Natural killer cell (primary cell): Measurements from ENCODE around the gene CNTN2. TPM values are rescaled to one million over a fixed set of nuclear protein-coding genes. Genes with fewer than 3 reads are reported as not detected.

Experiments used
- ATAC-seq, 3 donors: fragments of 150-1000 bp in 2 of 3; fragments of 200-7000 bp in 1 of 3; cut with Tn5 transposase; 1 replicate in 1 of 3; 2 replicates in 2 of 3; pipeline ENCODE4 v1.10.0; 2021; ENCODE audit warnings: mild to moderate bottlenecking in 2 of 3, moderate library complexity in 2 of 3
- DNase-seq, 2 donors: peaks; one replicate each; pipeline versions ENCODE4 v3.0.0 to v3.0.0-alpha.2; 2013 to 2021; ENCODE audit warnings: mixed read lengths in 1 of 2
- H3K27ac ChIP-seq: one replicate; pipeline ENCODE4 v1.5.1; 2013; ENCODE audit warnings: mild to moderate bottlenecking, low read length
- H3K27me3 ChIP-seq: one replicate; pipeline ENCODE4 v1.6.1; 2013; ENCODE audit warnings: low read length; ENCODE audit not compliant: control insufficient read depth, insufficient read depth
- H3K36me3 ChIP-seq: one replicate; pipeline ENCODE4 v1.6.1; 2013; ENCODE audit warnings: low read length; ENCODE audit not compliant: control insufficient read depth, insufficient read depth
- H3K4me1 ChIP-seq: one replicate; pipeline ENCODE4 v1.6.1; 2013; ENCODE audit warnings: low read length; ENCODE audit not compliant: control insufficient read depth, insufficient read depth
- H3K4me3 ChIP-seq: one replicate; pipeline ENCODE4 v1.5.1; 2013; ENCODE audit warnings: low read length
- H3K9me3 ChIP-seq: one replicate; pipeline ENCODE4 v1.6.1; 2013; ENCODE audit warnings: low read length; ENCODE audit not compliant: control insufficient read depth, insufficient read depth
- H3K27ac Mint-ChIP-seq, 2 donors: one replicate each; pipeline ENCODE4 v1.8.0; 2022; ENCODE audit warnings: mild to moderate bottlenecking in 2 of 2, mixed read lengths in 2 of 2, moderate library complexity in 1 of 2
- H3K27me3 Mint-ChIP-seq, 2 donors: one replicate each; pipeline ENCODE4 v1.8.0; 2022; ENCODE audit warnings: low read depth in 2 of 2, mixed read lengths in 2 of 2
- H3K36me3 Mint-ChIP-seq: one replicate; pipeline ENCODE4 v1.8.0; 2022; ENCODE audit warnings: mixed read lengths
- H3K4me1 Mint-ChIP-seq, 2 donors: one replicate each; pipeline ENCODE4 v1.8.0; 2022; ENCODE audit warnings: mixed read lengths in 2 of 2
- H3K4me3 Mint-ChIP-seq: one replicate; pipeline ENCODE4 v1.8.0; 2022; ENCODE audit warnings: mild to moderate bottlenecking, moderate library complexity, mixed read lengths
- H3K9me3 Mint-ChIP-seq, 2 donors: one replicate each; pipeline ENCODE4 v1.8.0; 2022; ENCODE audit warnings: mixed read lengths in 2 of 2
- CTCF ChIP-seq: fragments of 200-600 bp; IDR thresholded peaks from one replicate; pipeline ENCODE4 v1.8.0; 2022; ENCODE audit warnings: antibody characterized with exemption
- WGBS: methylation state at CpG from one replicate; pipeline ENCODE4 v1.1.7; 2013; ENCODE audit warnings: missing lambda C conversion rate; ENCODE audit not compliant: insufficient coverage; 5-methylcytosine and 5-hydroxymethylcytosine counted together
- intact Hi-C: fragments of 100-400 bp; cut with micrococcal nuclease; formaldehyde crosslinking; loops from one replicate; pipeline ENCODE4 v1.14.2; 2022
- total RNA-seq, 4 donors: library from RNA; stranded (reverse); fragments of 120-200 nt in 1 of 4; gene quantifications; one replicate each; pipeline versions ENCODE4 v1.2.3 to v1.2.4, GENCODE V29; 2013 to 2022

Gene CNTN2
- total RNA-seq, 3 donors from 2014 or later (not counting 1 experiment from before 2014, with no cell fraction given) = not detected

GRCh38 chr1:205043866-205044265 is 854 bp downstream of the CNTN2 start:
- no peaks in the 10 kb centered on the region for H3K36me3 Mint-ChIP-seq
- no peak overlapping the region for H3K27ac Mint-ChIP-seq
- 29% methylated on average over 2 of the region's 4 CpGs for WGBS
- intact Hi-C loops = no loop called here
- Histone ChIP-seq H3K4me3 (no peak overlapping the region), H3K9me3 (no peaks in the 10 kb centered on the region), H3K36me3 (no peaks in the 10 kb centered on the region), H3K27ac (no peak overlapping the region), H3K27me3 (peaks cover 10% of the 10 kb centered on the region), H3K4me1 (no peaks in the 10 kb centered on the region)
- no peak for TF ChIP-seq CTCF
- no peaks in the 10 kb centered on the region for H3K4me1 Mint-ChIP-seq
- H3K27me3 Mint-ChIP-seq = peaks cover 22 to 37% of the 10 kb centered on the region in 2 donors
- ATAC-seq (no peak), DNase-seq (no peak)
- H3K4me3 Mint-ChIP-seq = no peak overlapping the region
- no peaks in the 10 kb centered on the region for H3K9me3 Mint-ChIP-seq

- Histone ChIP-seq H3K9me3 (no peaks in the 10 kb centered on the region), H3K4me3 (no peak overlapping the region), H3K27me3 (peaks cover 10% of the 10 kb centered on the region), H3K4me1 (no peaks in the 10 kb centered on the region), H3K27ac (no peak overlapping the region), H3K36me3 (no peaks in the 10 kb centered on the region)
- H3K36me3 Mint-ChIP-seq = no peaks in the 10 kb centered on the region
- no peak overlapping the region for H3K4me3 Mint-ChIP-seq
- no peak overlapping the region for H3K27ac Mint-ChIP-seq
- TF ChIP-seq CTCF = no peak
- DNase-seq = no peak
- intact Hi-C loops = no loop called here
- peaks cover 22 to 37% of the 10 kb centered on the region in 2 donors for H3K27me3 Mint-ChIP-seq
- no peaks in the 10 kb centered on the region for H3K4me1 Mint-ChIP-seq
- no peak for ATAC-seq
- H3K9me3 Mint-ChIP-seq = no peaks in the 10 kb centered on the region
- 37% methylated on average over 5 of the region's 5 CpGs for WGBS
Measured at GRCh38 chr1:205044741-205045140, 1.7 kb downstream of the CNTN2 start.

- H3K36me3 ChIP-seq = no peaks in the 10 kb centered on the region
- H3K27ac Mint-ChIP-seq = no peak overlapping the region
- peaks cover 22 to 37% of the 10 kb centered on the region in 2 donors for H3K27me3 Mint-ChIP-seq
Measured at GRCh38 chr1:205045146-205045545, 2.1 kb downstream of the CNTN2 start.

More at GRCh38 chr1:205045146-205045545, 2.1 kb downstream of the CNTN2 start:
- Histone ChIP-seq H3K9me3 (no peaks in the 10 kb centered on the region), H3K4me1 (no peaks in the 10 kb centered on the region), H3K27me3 (peaks cover 10% of the 10 kb centered on the region), H3K27ac (no peak overlapping the region), H3K4me3 (no peak overlapping the region)
- intact Hi-C loops = no loop called here
- Mint-ChIP-seq H3K36me3 (no peaks in the 10 kb centered on the region), H3K4me1 (no peaks in the 10 kb centered on the region), H3K9me3 (no peaks in the 10 kb centered on the region), H3K4me3 (no peak overlapping the region)
- no peak for DNase-seq
- no peak for TF ChIP-seq CTCF
- 41% methylated on average over 11 of the region's 11 CpGs for WGBS
- ATAC-seq = no peak
